Islet of Langerhans (tissue), 1 donor: ENCODE results near the gene CLCN4.

Experiments used
- FAIRE-seq: peaks from one replicate; lab custom pipeline; 2011; peaks lifted over from hg19 to GRCh38; lab: Jason Lieb, UNC

The CLCN4 gene

GRCh38 chrX:10130354-10130753 is 26.4 kb upstream of the CLCN4 start:
- no peak for FAIRE-seq

DNA sequence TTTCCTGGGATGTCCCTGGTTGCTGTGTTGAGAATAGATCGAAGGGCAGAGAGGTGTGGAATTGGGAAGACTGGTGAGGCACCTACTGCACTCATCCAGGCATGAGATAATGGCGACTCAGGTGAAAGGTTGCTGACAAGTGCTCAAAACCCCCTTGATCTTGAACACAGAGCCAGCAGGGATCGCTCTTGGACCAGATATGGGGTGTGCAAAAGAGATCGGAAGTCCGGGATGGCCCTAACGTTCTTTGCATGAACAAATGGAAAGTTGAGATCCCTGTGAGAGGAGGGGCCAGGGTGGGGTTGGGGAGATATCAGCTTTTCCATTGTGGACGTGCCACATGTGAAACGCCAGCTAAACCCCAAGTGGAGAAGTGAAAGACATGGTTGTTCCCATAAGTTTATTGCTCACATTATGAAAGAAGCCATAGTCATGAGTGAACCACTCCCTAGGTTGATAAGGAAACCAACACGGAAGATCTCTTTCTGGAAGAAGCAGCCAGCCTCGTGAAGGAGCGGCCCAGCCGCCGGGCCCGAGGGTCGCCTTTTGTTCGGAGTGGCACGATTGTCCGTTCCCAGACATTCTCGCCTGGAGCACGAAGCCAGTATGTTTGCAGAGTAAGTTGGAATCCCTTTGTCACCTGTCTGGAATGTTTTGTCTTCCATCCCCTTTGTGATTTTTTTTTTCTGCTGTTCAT is 22.6 kb upstream of the CLCN4 start:
- no peak for FAIRE-seq

DNA sequence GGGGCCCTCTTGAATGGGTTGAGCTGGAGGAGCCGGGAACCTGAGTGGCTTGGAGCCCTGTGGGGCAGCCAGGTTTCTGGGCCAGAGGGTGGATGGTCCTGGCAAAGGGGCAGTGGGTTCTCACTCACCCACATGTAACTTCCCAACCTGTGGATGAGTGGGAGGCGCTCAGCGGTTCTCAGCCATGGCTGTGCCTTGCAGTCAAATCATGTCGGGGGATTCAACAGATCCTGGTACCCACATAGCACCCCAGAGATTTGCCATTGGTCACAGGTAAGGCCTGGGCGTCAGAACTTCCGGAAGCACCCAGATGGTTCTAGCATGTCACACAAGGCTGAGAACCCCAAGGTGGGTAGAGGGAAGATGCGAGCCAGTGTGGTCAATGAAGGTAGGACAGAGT is 21.9 kb upstream of the CLCN4 start:
- FAIRE-seq = no peak

- no peak for FAIRE-seq
Observed at GRCh38 chrX:10135561-10136399, 21.0 kb upstream of the CLCN4 start.

- FAIRE-seq = no peak
Observed at GRCh38 chrX:10138726-10139125, 18.0 kb upstream of the CLCN4 start.

GRCh38 chrX:10140264-10140663 is 16.5 kb upstream of the CLCN4 start:
- FAIRE-seq = no peak

DNA sequence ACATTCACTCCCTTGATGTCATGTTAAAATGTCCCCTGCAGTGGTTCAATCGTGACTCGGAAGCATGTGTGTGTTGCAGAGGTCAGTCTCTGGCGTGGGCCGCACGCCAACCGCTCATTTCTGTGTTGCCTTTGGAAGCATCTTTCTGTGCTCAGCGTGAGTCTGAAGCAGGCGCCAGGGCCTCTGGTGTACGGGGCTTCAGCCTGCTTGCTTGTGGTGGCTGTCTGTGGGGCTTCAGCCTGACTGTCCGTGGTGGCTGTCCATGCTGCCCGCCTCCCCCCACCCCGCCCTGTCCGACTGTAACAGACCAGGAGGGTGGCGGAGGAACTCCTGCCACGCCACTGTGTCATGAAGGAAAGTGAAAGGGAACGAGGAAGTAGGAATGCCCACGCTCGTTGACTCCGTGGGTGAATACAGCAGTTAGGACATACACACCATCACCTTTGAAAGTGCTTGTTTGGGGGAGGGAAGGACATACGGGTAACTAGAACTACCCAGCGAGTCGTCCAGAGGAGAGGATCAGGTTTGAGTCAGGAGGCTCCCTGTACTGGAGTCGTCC is 14.7 kb upstream of the CLCN4 start:
- no peak for FAIRE-seq

GRCh38 chrX:10143071-10143983 is 13.4 kb upstream of the CLCN4 start:
- no peak for FAIRE-seq

- FAIRE-seq = no peak
Observed at GRCh38 chrX:10146346-10146745, 10.4 kb upstream of the CLCN4 start.

DNA sequence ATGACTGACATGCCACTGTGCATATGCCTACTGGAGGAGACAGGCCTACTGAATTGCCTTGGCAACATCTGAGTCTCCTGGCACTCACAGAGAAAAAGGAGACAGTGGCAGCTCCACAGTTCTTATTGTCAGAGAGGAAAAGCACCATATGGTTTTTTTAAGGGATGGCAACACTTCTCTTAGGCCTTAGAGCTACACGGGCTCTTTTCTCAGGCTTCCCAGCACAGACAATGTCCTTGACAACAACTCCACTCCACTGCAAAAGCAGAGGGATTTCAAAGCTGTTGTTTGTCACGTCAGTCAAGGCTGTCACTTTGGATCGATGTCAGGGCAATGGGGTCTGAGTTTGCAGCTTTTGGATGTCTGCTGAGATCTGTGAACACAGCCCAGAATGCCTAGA is 4.7 kb upstream of the CLCN4 start:
- FAIRE-seq = no peak

GRCh38 chrX:10155137-10155536 is 1.6 kb upstream of the CLCN4 start:
- FAIRE-seq = no peak

DNA sequence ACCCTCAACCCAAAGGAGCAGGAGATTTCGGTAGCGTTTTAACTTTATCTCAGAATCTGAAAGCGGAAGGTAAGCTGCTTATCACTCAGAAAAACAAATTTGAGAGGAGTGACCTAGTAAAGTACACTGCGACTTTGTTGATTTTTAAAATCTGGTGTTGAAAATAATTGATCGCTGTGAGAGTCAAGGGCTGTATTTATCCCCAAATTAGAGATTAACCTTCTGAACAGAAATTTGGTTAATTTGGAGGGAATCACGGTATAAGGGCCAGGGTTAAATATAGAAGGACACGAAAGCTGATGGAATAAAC is 212 bp downstream of the CLCN4 start:
- FAIRE-seq = no peak

DNA sequence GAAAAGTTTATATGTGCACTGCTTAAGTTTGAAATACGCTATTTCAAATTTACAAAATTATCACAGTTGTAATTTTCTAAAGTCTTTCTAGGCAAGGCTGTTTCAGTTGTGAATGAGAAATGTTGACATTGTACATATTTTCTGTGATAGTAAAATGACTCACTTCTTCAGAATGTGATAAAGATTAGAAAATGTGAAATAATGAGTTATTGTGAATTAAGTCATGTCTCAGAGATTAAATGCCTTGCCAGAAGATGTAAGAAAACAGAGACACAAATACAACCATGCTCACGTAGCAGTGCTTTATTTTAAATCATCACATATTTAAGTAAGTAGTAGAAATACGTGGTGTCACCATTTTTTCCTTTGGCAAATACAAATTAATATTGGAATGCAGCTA is 768 bp downstream of the CLCN4 start:
- peak; percentile 17 for FAIRE-seq

DNA sequence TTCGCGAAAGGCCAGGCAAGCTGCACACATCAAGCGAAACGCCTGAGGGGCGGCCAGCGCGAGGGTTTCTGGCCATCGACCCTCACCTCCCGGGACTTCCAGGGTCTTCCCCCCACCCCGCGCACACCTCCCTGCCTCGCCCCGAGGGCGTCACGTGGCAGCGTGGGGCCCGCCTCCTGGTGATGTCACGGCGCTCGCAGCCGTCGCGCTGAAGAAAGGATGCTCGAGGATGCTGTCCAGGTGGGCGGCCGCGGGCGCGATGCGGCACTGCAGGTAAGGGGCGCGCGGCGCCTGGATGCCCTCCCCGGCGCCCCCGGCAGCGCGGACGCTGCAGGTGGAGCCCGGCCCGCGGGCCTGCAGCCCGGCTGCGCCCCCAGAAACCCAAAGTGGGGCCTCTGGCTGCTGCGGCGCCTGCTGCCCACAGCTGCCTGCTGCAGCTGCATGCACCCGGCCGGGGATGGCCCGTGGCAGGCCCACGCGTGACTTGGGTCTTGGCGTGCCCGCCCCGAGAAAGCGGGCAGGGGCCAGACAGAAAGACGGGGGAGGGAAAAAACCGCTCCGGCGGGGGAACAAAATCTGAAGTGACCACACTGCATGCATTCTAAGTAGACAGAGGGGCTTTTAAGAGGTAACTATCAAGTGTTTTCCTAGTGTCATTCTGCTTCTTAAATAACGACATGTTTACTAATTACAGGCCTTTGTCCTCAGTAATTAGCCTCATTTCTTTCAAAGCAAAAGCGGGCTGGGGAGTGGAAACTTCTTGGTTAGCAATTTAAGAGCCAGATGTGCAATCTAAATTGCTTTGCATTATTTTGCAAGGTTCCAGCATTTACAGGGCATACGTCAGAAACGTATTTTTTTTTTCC is 1.7 kb downstream of the CLCN4 start:
- no peak for FAIRE-seq

GRCh38 chrX:10159145-10159468 is 2.3 kb downstream of the CLCN4 start:
- FAIRE-seq = no peak

DNA sequence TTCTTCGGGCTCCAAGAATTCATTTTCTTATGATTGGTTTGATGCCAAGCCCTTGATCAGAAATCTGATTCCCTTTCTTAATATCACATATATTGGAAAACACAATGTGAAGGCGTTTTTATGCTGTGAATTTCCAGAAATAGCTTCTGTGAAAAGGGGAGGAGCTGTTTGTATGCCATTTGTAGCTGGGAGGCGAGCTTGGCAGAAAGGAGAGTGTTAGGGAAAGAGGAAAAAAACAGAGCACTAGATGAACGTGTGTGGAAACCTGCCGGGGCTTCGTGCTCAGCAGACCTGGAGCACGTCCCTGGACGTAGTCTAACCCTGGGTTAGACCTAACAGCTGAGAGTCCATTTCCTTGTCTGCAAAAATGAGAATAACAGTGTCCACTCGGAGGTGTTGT is 3.4 kb downstream of the CLCN4 start:
- FAIRE-seq = no peak

- FAIRE-seq = no peak
Observed at GRCh38 chrX:10163031-10163430, 6.3 kb downstream of the CLCN4 start.

DNA sequence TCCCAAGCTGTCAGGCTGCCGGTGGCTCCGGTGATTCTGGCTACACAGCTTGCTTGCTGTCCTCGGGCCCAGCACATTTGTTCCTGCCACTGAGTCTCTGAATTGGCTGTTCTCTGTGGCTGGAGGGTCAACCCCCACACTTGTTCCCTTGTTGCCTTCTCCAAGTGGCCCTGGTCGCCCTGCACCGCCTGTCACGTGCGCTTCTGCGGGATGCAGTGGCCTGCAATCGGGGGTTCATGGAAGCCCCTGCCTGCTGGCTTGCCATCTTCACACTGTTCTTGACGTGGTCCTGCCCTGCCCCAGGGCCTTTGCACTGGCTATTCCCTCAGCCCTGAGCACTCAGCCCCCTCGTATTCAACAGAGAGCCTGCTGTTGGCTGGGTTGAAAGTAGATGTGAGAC is 8.1 kb downstream of the CLCN4 start:
- FAIRE-seq = no peak

DNA sequence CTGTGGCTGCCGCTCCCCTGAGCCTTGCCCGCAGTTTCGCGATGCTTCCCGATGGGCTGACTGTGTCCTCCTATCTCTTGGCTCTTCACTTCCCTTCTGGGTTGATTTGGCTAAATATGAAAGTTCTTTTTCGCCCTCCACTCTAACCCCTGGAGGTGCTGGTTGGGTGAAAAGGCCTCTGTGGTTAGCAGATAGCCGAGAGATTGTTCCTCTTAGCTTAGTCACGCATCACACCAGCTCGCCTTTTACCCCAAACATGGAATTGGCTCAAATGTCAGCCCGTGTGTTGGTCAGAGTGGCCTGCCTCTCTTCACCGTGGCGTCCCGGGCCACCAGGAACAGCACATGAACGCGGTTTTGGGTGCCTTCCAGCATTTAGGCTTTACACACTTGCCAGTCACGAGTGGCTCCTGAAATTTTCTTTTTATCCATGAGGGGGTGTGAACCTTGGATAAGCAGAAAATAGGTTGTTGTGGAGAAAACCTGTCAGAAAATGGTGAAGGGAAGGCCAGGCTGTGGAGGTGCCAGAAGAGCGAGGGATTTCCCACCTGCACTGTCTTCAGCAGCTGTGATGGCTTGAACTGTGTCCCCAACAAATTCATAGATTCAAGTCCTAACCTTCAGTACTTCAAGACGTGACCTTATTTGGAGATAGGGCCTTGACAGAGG is 8.9 kb downstream of the CLCN4 start:
- FAIRE-seq = no peak

DNA sequence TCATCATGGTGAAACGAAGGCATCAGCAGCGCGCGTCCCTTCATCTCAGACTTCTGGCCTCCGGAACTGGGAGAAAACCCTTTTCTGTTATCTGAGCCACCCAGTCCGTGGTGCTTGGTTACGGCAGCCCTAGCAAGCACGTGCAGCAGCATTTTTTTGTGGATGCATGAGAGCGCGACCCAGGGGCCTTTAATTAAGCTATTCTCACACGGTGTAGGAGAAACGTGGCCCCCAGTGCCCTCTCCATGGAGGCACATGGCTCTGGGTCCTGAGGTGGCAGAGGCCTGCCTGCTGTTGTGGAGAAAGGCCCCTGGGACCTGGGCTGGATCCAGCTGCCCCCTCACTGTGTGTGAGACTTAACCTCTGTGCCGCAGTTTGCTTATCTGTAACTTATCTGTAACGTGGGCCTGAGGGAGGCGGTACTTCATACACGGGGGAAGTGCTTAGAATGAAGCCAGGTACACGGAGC is 9.5 kb downstream of the CLCN4 start:
- FAIRE-seq = no peak

DNA sequence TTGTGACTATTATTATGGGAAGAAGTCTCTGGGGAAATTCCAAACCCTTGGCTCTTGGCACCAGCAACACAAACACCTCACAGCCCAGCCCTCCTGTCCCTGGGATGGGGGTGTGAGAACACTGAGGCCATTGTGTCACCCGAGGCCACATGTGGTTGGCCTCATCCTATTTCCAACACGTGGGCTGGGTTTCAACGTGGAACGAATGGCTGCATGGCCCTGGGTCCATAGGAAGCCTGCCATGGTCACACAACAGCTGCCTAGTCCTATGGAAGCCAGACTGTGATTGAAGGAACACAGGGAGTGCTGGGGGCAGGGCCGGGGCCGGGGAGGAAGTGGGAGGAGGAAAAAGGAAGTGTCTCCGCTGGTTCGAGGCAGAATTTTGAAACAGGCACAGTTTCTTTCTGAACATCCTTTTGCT is 10.0 kb downstream of the CLCN4 start:
- FAIRE-seq = no peak
